ENCODE results near the gene CRACDL.

DNA sequence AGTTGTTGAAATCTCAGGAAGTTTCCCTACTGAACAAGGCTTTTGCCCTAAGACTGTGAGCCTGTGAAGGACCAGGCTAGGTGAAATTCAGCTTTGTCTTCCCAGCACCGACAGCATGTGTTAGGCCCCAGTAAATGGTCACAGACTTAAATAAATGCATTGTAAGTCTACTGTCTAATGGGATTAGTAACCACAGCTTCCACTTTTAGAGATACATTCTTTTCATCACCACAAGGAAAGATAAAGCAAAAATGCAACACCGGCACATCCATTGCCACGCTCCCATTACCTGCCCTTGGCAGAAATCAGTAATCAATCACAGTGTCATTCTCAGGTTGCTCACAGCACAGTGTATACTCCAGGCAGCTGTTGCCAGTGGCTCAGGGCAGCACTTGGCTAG is 59.3 kb downstream of the CRACDL start:
- TF ChIP-seq, protein P1, sequence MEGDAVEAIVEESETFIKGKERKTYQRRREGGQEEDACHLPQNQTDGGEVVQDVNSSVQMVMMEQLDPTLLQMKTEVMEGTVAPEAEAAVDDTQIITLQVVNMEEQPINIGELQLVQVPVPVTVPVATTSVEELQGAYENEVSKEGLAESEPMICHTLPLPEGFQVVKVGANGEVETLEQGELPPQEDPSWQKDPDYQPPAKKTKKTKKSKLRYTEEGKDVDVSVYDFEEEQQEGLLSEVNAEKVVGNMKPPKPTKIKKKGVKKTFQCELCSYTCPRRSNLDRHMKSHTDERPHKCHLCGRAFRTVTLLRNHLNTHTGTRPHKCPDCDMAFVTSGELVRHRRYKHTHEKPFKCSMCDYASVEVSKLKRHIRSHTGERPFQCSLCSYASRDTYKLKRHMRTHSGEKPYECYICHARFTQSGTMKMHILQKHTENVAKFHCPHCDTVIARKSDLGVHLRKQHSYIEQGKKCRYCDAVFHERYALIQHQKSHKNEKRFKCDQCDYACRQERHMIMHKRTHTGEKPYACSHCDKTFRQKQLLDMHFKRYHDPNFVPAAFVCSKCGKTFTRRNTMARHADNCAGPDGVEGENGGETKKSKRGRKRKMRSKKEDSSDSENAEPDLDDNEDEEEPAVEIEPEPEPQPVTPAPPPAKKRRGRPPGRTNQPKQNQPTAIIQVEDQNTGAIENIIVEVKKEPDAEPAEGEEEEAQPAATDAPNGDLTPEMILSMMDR (IDR thresholded peaks at IDR 0.05; ENCODE audit: insufficient read depth, low read length, poor library complexity, severe bottlenecking): no peak
- TF ChIP-seq EZH2phosphoT487 (conservative IDR thresholded peaks at IDR 0.05; ENCODE audit: low read length): no peak
